ENCODE measurements around the gene ERP29.

The ERP29 gene

GRCh38 chr12:112046003-112046402 is 32.8 kb downstream of the ERP29 start:
- DNase-seq = no peak

- no peak for DNase-seq
Measured at GRCh38 chr12:112049351-112049750, 36.1 kb downstream of the ERP29 start.

GRCh38 chr12:112061137-112061536 is 47.9 kb downstream of the ERP29 start:
- DNase-seq = no peak

DNA sequence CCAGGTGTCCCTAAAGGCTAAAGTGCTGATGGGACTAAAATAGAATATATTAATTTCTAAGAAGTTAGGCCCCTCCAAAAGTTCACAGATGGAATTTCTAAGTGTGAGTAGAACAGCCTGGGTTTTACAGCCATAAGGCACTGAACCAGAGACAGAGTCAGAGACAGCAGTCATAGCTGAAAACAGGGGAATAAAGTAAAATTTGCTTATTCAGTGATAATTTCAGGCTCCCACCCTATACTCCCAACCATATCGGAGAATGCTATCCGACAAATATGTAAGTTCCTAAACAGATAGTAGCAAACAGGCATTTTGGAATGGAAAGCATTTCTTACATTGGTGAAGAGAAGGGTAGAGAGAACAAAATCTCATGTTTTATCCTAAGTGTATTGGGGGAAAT is 50.0 kb downstream of the ERP29 start:
- no peak for DNase-seq

GRCh38 chr12:112066566-112066965 is 53.3 kb downstream of the ERP29 start:
- DNase-seq = no peak

Data from CD4-positive, alpha-beta T cell treated with Interleukin-10 for 1 hour (primary cell).